GM13977 (cell line): ENCODE results near the gene PLCB1.
"Not testable (repeated sequence)": the region's sequence is repeated elsewhere in the genome, so short reads cannot be mapped to it uniquely, and the experiment has no call there.

ENCODE experiments used
- DNase-seq: peaks from one replicate; pipeline ENCODE4 v3.0.0; 2012; ENCODE audit warnings: low spot score
- CTCF ChIP-seq: IDR thresholded peaks from 2 replicates; pipeline ENCODE4 v1.5.1; 2012; ENCODE audit warnings: mild to moderate bottlenecking, control low read depth; ENCODE audit not compliant: insufficient read depth; ENCODE audit errors: extremely low read depth, missing control alignments
- in situ Hi-C: fragments of 300-500 bp; cut with MboI; formaldehyde crosslinking; loops from one replicate; pipeline ENCODE4 v1.12.0; 2022; ENCODE audit warnings: low sequenced_read_pairs, low pct_unique_long_range_greater_than_20kb, mixed read lengths, inconsistent platforms; ENCODE audit not compliant: unreplicated experiment

Gene PLCB1

GRCh38 chr20:8639112-8639778 lies 507.2 kb downstream of the PLCB1 start:
- in situ Hi-C loops = no loop called here
- DNase-seq = no peak
- no peak for TF ChIP-seq CTCF

- in situ Hi-C loops = no loop called here
- no peak for TF ChIP-seq CTCF
- no peak for DNase-seq
Measured at GRCh38 chr20:8640461-8640860, 508.4 kb downstream of the PLCB1 start.

GRCh38 chr20:8642247-8642646 lies 510.2 kb downstream of the PLCB1 start:
- TF ChIP-seq CTCF = no peak
- no peak for DNase-seq
- in situ Hi-C loops = no loop called here

GRCh38 chr20:8644468-8644867 lies 512.4 kb downstream of the PLCB1 start:
- in situ Hi-C loops, DNase-seq: not testable (repeated sequence)

DNA sequence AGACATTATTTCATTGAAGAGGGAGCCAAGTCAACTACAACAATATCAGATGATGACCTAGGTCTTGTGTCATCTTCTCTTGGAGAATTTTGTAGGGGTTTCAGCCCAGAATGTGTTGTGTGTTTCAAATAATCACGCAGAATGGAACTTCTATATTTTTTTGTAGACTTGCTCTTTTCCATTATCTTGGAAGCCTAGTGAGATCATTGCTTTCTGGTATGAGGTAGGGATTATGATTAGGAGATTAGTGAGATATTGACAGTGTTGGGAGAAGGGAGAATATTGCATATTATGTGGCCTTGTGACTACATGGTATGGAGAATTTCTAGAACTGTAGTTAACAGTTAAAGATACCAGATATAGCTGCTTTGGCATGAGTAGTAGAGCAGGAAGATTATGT lies 513.3 kb downstream of the PLCB1 start:
- no peak for TF ChIP-seq CTCF
- DNase-seq = no peak
- in situ Hi-C loops = no loop called here

GRCh38 chr20:8646033-8646441 lies 514.0 kb downstream of the PLCB1 start:
- in situ Hi-C loops = no loop called here

GRCh38 chr20:8646716-8647115 lies 514.6 kb downstream of the PLCB1 start:
- no peak for TF ChIP-seq CTCF
- no peak for DNase-seq
- in situ Hi-C loops = no loop called here

More at GRCh38 chr20:8646033-8646441, 514.0 kb downstream of the PLCB1 start:
- DNase-seq = no peak
- TF ChIP-seq CTCF = no peak
